ENCODE measurements around the gene HTT. TPM values are rescaled to one million over a fixed set of nuclear protein-coding genes. Genes with fewer than 3 reads are reported as not detected.

HTT gene
- total RNA-seq, 1 experiment from 2014 or later, result 85.4 TPM

- TF ChIP-seq EMX1 (CRISPR knock-in tag; IDR thresholded peaks at IDR 0.05), result no peak
- no peak for TF ChIP-seq RELA (CRISPR knock-in tag; IDR thresholded peaks at IDR 0.05; ENCODE audit: borderline replicate concordance)
- TF ChIP-seq JUN (CRISPR knock-in tag; IDR thresholded peaks at IDR 0.05), result no peak
- no peak for TF ChIP-seq ZNF416 (CRISPR knock-in tag; IDR thresholded peaks at IDR 0.05)
- no peak for TF ChIP-seq SMAD4 (CRISPR knock-in tag; IDR thresholded peaks at IDR 0.05)
- TF ChIP-seq CTCF (IDR thresholded peaks at IDR 0.05), result no peak
- Mint-ChIP-seq H3K27ac (no peak overlapping the region; the same call in 1 of the 2 replicates), H3K27me3 (ENCODE audit: low read depth) (no peaks in the 10 kb centered on the region), H3K4me3 (no peak overlapping the region), H3K4me1 (no peaks in the 10 kb centered on the region), H3K9me3 (peaks cover 3% of the 10 kb centered on the region), H3K36me3 (peaks cover 43% of the 10 kb centered on the region)
- ChIA-PET CTCF (interaction anchor here (0.5 to 2.3 kb wide), 4 partner anchors 9 to 1072 kb away, joined by 3 to 9 read pairs (median 4); no protein-coding TSS in a partner anchor), POLR2A (no interaction called here)
- DNase-seq (ENCODE audit: low spot score) (no peak), ATAC-seq (no peak)
Observed at GRCh38 chr4:3223956-3224748, 149.7 kb downstream of the HTT start.

GRCh38 chr4:3225071-3225850 is 150.8 kb downstream of the HTT start:
- Mint-ChIP-seq H3K27ac (no peak overlapping the region), H3K9me3 (peaks cover 8% of the 10 kb centered on the region), H3K27me3 (ENCODE audit: low read depth) (no peaks in the 10 kb centered on the region), H3K4me3 (no peak overlapping the region), H3K4me1 (no peaks in the 10 kb centered on the region), H3K36me3 (peaks cover 50% of the 10 kb centered on the region)
- TF ChIP-seq ZNF671 (CRISPR knock-in tag; IDR thresholded peaks at IDR 0.05) (no peak), ZNF281 (CRISPR knock-in tag; IDR thresholded peaks at IDR 0.05) (no peak), GTF2I (CRISPR knock-in tag; conservative IDR thresholded peaks at IDR 0.05) (no peak)
- DNase-seq (ENCODE audit: low spot score) (no peak), ATAC-seq (no peak)
- POLR2A ChIA-PET, result no interaction called here
- CTCF ChIA-PET, result interaction anchor here (1.5 to 2.3 kb wide), 2 partner anchors 94 to 99 kb away, joined by 4 to 9 read pairs; no protein-coding TSS in a partner anchor

GRCh38 chr4:3225936-3226335 is 151.5 kb downstream of the HTT start:
- CTCF ChIA-PET, result interaction anchor here (1.5 to 2.3 kb wide), 2 partner anchors 93 to 98 kb away, joined by 4 to 9 read pairs; no protein-coding TSS in a partner anchor
- POLR2A ChIA-PET, result no interaction called here
- Mint-ChIP-seq H3K27me3 (ENCODE audit: low read depth) (no peaks in the 10 kb centered on the region), H3K27ac (peak overlapping the region; percentile 16; the same call in 1 of the 2 replicates), H3K4me3 (no peak overlapping the region), H3K4me1 (no peaks in the 10 kb centered on the region), H3K9me3 (peaks cover 8% of the 10 kb centered on the region), H3K36me3 (peaks cover 56% of the 10 kb centered on the region)
- ATAC-seq, result no peak
- no peak for DNase-seq (ENCODE audit: low spot score)
- TF ChIP-seq TEAD4 (CRISPR knock-in tag; IDR thresholded peaks at IDR 0.05) (no peak), ZNF232 (CRISPR knock-in tag; IDR thresholded peaks at IDR 0.05) (no peak), FOXP4 (CRISPR knock-in tag; IDR thresholded peaks at IDR 0.05) (no peak), ZNF416 (CRISPR knock-in tag; IDR thresholded peaks at IDR 0.05) (no peak), OVOL2 (CRISPR knock-in tag; IDR thresholded peaks at IDR 0.05; ENCODE audit: borderline replicate concordance) (no peak), ATF3 (CRISPR knock-in tag; conservative IDR thresholded peaks at IDR 0.05) (no peak), ZNF317 (CRISPR knock-in tag; IDR thresholded peaks at IDR 0.05; ENCODE audit: borderline replicate concordance, low read depth) (no peak), CTCF (IDR thresholded peaks at IDR 0.05) (no peak), FOXJ3 (CRISPR knock-in tag; IDR thresholded peaks at IDR 0.05; ENCODE audit: borderline replicate concordance) (no peak), E2F5 (CRISPR knock-in tag; IDR thresholded peaks at IDR 0.05) (no peak), CREB1 (CRISPR knock-in tag; IDR thresholded peaks at IDR 0.05) (no peak)

All from WTC11 (cell line).